Measurements from ENCODE around the gene ETS1. TPM values are rescaled to one million over a fixed set of nuclear protein-coding genes. Genes with fewer than 3 reads are reported as not detected.
A peak's percentile ranks its signal among the peaks of the same experiment; 100 is the strongest.

ETS1 gene
- total RNA-seq, 4 donors from 2014 or later, result 39.5 to 74.4 (median 59.7) TPM

- Histone ChIP-seq H3K27ac (replicated peaks in 1 of 4) (no peak overlapping the region), H3K4me3 (no peak overlapping the region), H3K4me1 (peaks cover 14 to 25% (median 15%) of the 10 kb centered on the region in 4 donors), H3K27me3 (no peaks in the 10 kb centered on the region), H3K36me3 (no peaks in the 10 kb centered on the region), H3K9me3 (no peaks in the 10 kb centered on the region)
- peak; percentile 91 for DNase-seq (ENCODE audit: extremely low spot score)
- WGBS, result 91% methylated on average over 15 of the region's 16 CpGs
- TF ChIP-seq CTCF (IDR thresholded peaks at IDR 0.05) (no peak), POLR2A (IDR thresholded peaks at IDR 0.05; ENCODE audit: low read depth) (no peak), EP300 (IDR thresholded peaks at IDR 0.05) (no peak), POLR2AphosphoS5 (IDR thresholded peaks at IDR 0.05) (no peak)
- intact Hi-C loops (cut with DNase I), result no loop called here
Observed at GRCh38 chr11:128626913-128627665, 39.7 kb upstream of the ETS1 start.

- TF ChIP-seq CTCF (IDR thresholded peaks at IDR 0.05) (no peak), POLR2A (IDR thresholded peaks at IDR 0.05; ENCODE audit: low read depth) (no peak), POLR2AphosphoS5 (IDR thresholded peaks at IDR 0.05) (no peak), EP300 (IDR thresholded peaks at IDR 0.05) (no peak)
- intact Hi-C loops (cut with DNase I), result no loop called here
- Histone ChIP-seq H3K27ac (replicated peaks in 1 of 4) (no peak overlapping the region), H3K27me3 (no peaks in the 10 kb centered on the region), H3K4me3 (no peak overlapping the region), H3K9me3 (no peaks in the 10 kb centered on the region), H3K4me1 (peaks cover 12 to 22% (median 13%) of the 10 kb centered on the region in 4 donors), H3K36me3 (no peaks in the 10 kb centered on the region)
- peak; percentile 37 for DNase-seq (ENCODE audit: extremely low spot score)
- WGBS, result 93% methylated on average over 2 of the region's 2 CpGs
Observed at GRCh38 chr11:128625746-128626145, 38.4 kb upstream of the ETS1 start.

GRCh38 chr11:128625326-128625725, 38.0 kb upstream of the ETS1 start:
- WGBS, result 84% methylated on average over 8 of the region's 8 CpGs

GRCh38 chr11:128624269-128625175, 37.2 kb upstream of the ETS1 start:
- Histone ChIP-seq H3K9me3 (no peaks in the 10 kb centered on the region), H3K4me1 (peaks cover 2 to 16% (median 5%) of the 10 kb centered on the region in 4 donors), H3K4me3 (no peak overlapping the region), H3K36me3 (no peaks in the 10 kb centered on the region), H3K27me3 (no peaks in the 10 kb centered on the region), H3K27ac (replicated peaks in 1 of 4) (no peak overlapping the region)
- DNase-seq (ENCODE audit: extremely low spot score), result no peak
- TF ChIP-seq EP300 (IDR thresholded peaks at IDR 0.05) (no peak), CTCF (IDR thresholded peaks at IDR 0.05) (no peak), POLR2AphosphoS5 (IDR thresholded peaks at IDR 0.05) (no peak), POLR2A (IDR thresholded peaks at IDR 0.05; ENCODE audit: low read depth) (no peak)
- intact Hi-C loops (cut with DNase I), result no loop called here
- WGBS, result 82% methylated on average over 18 of the region's 18 CpGs

More at GRCh38 chr11:128625326-128625725, 38.0 kb upstream of the ETS1 start:
- no peak overlapping the region for H3K27ac ChIP-seq (replicated peaks in 1 of 4)
- no peaks in the 10 kb centered on the region for H3K27me3 ChIP-seq
- peaks cover 7 to 23% (median 11%) of the 10 kb centered on the region in 4 donors for H3K4me1 ChIP-seq
- intact Hi-C loops (cut with DNase I), result no loop called here
- no peak for TF ChIP-seq CTCF (IDR thresholded peaks at IDR 0.05)
- TF ChIP-seq POLR2A (IDR thresholded peaks at IDR 0.05; ENCODE audit: low read depth), result no peak
- no peak for TF ChIP-seq POLR2AphosphoS5 (IDR thresholded peaks at IDR 0.05)
- no peak for TF ChIP-seq EP300 (IDR thresholded peaks at IDR 0.05)
- DNase-seq (ENCODE audit: extremely low spot score), result no peak
- no peaks in the 10 kb centered on the region for H3K9me3 ChIP-seq
- no peaks in the 10 kb centered on the region for H3K36me3 ChIP-seq
- H3K4me3 ChIP-seq, result no peak overlapping the region
